Activated naive CD4-positive, alpha-beta T cell treated with anti-CD3 and anti-CD28 coated beads, Interleukin-2, amount 10 ng/mL, durations not matched to agents 7 days and 5 days (primary cell): ENCODE results near the gene PCDHGA5.
"Not testable (repeated sequence)": the region's sequence is repeated elsewhere in the genome, so short reads cannot be mapped to it uniquely, and the experiment has no call there.

Experiments
- CTCF ChIA-PET: fragments of 350-600 bp; sonication (Branson Sonifier 250); formaldehyde crosslinking; loops from one replicate; lab custom pipeline; 2021; ENCODE audit warnings: antibody characterized with exemption; lab: Charles Lee
- DNase-seq: peaks from one replicate; pipeline ENCODE4 v3.0.0-alpha.2; 2020
- H3K27ac Mint-ChIP-seq: one replicate; pipeline ENCODE4 v1.8.0; 2021; ENCODE audit warnings: mild to moderate bottlenecking, moderate library complexity, mixed read lengths
- H3K27me3 Mint-ChIP-seq: one replicate; pipeline ENCODE4 v1.8.0; 2021; ENCODE audit warnings: mild to moderate bottlenecking, mixed read lengths
- H3K36me3 Mint-ChIP-seq: one replicate; pipeline ENCODE4 v1.8.0; 2021; ENCODE audit warnings: mixed read lengths
- H3K4me1 Mint-ChIP-seq: one replicate; pipeline ENCODE4 v1.8.0; 2021; ENCODE audit warnings: mixed read lengths
- H3K4me3 Mint-ChIP-seq: one replicate; pipeline ENCODE4 v1.8.0; 2021; ENCODE audit warnings: mild to moderate bottlenecking, moderate library complexity, mixed read lengths
- H3K9me3 Mint-ChIP-seq: one replicate; pipeline ENCODE4 v1.8.0; 2021; ENCODE audit warnings: mixed read lengths

Gene PCDHGA5

DNA sequence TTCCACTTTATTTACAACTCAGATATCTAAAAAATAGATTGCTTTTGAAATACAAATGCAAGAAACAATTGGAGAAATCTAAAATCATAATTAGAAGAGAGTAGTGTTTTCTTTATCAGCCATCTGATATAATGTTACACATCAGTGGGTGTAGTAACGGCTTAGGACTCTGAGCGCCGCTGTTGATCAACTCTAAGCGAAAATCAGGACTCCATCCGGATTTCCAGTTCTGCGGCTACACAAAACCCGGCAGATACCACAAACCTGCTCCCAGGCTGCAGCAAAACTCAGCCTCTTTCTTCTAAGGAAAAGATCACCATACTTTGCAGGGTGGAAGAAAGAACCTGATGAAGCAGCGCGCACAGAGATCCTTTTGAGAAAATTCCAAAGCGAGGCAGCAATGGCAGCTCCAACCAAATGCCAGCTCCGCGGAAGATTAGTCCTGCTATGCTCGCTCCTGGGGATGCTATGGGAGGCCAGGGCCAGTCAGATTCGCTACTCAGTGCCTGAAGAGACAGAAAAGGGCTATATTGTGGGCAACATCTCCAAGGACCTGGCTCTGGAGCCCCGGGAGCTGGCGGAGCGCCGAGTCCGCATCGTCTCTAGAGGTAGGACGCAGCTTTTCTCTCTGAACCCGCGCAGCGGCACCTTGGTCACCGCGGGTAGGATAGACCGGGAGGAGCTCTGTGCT, 38.7 kb downstream of the PCDHGA5 start, which contains the start of gene PCDHGA9:
Gene PCDHGA9 (plus strand): TSS at position 226 of the 691 bp plus-strand sequence. CDS start 175 bp downstream, at position 401.
- peaks cover 21% of the 10 kb centered on the region for H3K9me3 Mint-ChIP-seq
- CTCF ChIA-PET, result interaction anchor here (1.0 to 1.4 kb wide), 5 partner anchors 11 to 110 kb away, joined by 3 to 5 read pairs (median 4); partner anchors contain the start of genes PCDHGA12, PCDHGA3 and PCDHGB7

DNA sequence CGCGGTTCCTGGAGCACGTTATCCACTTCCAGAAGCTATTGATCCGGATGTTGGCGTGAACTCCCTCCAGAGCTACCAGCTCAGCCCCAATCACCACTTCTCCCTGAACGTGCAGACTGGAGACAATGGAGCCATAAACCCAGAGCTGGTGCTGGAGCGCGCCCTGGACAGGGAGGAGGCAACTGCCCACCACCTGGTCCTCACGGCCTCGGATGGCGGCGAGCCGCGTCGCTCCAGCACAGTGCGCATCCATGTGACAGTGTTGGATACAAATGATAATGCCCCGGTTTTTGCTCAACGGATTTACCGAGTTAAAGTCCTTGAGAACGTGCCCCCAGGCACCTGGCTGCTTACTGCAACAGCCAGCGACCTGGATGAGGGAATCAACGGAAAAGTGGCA, 39.4 kb downstream of the PCDHGA5 start:
- peaks cover 64% of the 10 kb centered on the region for H3K27me3 Mint-ChIP-seq
- H3K4me3 Mint-ChIP-seq, result no peak overlapping the region
- peaks cover 5% of the 10 kb centered on the region for H3K4me1 Mint-ChIP-seq
- no peak overlapping the region for H3K27ac Mint-ChIP-seq
- peaks cover 23% of the 10 kb centered on the region for H3K9me3 Mint-ChIP-seq
- H3K36me3 Mint-ChIP-seq, result peaks cover 10% of the 10 kb centered on the region
- no peak for DNase-seq
- CTCF ChIA-PET, result interaction anchor here (1.0 to 1.4 kb wide), 5 partner anchors 10 to 109 kb away, joined by 3 to 5 read pairs (median 4); partner anchors contain the start of genes PCDHGA12, PCDHGA3 and PCDHGB7

More for the DNA sequence above, 38.7 kb downstream of the PCDHGA5 start, which contains the start of gene PCDHGA9:
- peak; percentile 46 for DNase-seq
- Mint-ChIP-seq H3K27ac (no peak within 1 kb of the TSS), H3K36me3 (peaks cover 10% of the 10 kb centered on the region), H3K4me1 (peaks cover 3% of the 10 kb centered on the region), H3K4me3 (no peak within 1 kb of the TSS), H3K27me3 (peaks cover 60% of the 10 kb centered on the region)

DNA sequence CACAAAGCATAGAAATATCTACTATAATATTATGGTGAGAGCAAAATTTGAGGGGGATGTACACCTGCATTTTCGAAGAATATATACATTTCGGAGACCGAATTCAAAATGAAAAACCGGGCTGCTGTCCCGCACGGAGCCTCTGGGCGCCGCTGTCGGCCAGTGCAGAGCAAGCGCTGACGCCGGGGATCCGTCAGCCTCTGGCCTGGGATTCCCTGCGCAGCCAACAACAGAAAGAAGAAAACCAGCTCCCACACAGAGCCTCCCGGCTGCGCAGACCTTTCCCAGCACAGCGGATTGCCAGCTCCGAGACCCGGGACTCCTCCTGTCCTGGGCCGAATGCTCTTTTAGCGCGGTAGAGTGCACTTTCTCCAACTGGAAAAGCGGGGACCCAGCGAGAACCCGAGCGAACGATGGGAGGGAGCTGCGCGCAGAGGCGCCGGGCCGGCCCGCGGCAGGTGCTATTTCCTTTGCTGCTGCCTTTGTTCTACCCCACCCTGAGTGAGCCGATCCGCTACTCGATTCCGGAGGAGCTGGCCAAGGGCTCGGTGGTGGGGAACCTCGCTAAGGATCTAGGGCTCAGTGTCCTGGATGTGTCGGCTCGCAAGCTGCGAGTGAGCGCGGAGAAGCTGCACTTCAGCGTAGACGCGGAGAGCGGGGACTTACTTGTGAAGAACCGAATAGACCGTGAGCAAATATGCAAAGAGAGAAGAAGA, 44.0 kb downstream of the PCDHGA5 start, which contains the start of gene PCDHGB6:
Gene PCDHGB6 (plus strand): TSS at position 232 of the 716 bp plus-strand sequence. CDS start 182 bp downstream, at position 414.
- Mint-ChIP-seq H3K27ac (peak within 1 kb of the TSS; percentile 75), H3K36me3 (peaks cover 14% of the 10 kb centered on the region), H3K9me3 (peaks cover 19% of the 10 kb centered on the region), H3K4me3 (peak within 1 kb of the TSS; percentile 23), H3K27me3 (peaks cover 66% of the 10 kb centered on the region)
- CTCF ChIA-PET, result interaction anchor here (0.6 to 1.8 kb wide), 7 partner anchors 10 to 156 kb away, joined by 3 to 5 read pairs (median 3); partner anchors contain the start of gene PCDHGA3
- not testable (repeated sequence) for H3K4me1 Mint-ChIP-seq
- peak; percentile 56 for DNase-seq

- no peak for DNase-seq
- H3K36me3 Mint-ChIP-seq, result peaks cover 18% of the 10 kb centered on the region
- no peak overlapping the region for H3K4me3 Mint-ChIP-seq
- H3K27me3 Mint-ChIP-seq, result peaks cover 66% of the 10 kb centered on the region
- H3K4me1 Mint-ChIP-seq, result peaks cover 16% of the 10 kb centered on the region
- CTCF ChIA-PET, result no interaction called here
- H3K9me3 Mint-ChIP-seq, result peaks cover 20% of the 10 kb centered on the region
- peak overlapping the region; percentile 79 for H3K27ac Mint-ChIP-seq
Observed at GRCh38 chr5:141409598-141410306, 45.8 kb downstream of the PCDHGA5 start.

- H3K4me3 Mint-ChIP-seq, result no peak overlapping the region
- H3K4me1 Mint-ChIP-seq, result peaks cover 18% of the 10 kb centered on the region
- H3K27me3 Mint-ChIP-seq, result peaks cover 75% of the 10 kb centered on the region
- CTCF ChIA-PET, result interaction anchor here (0.9 to 2.5 kb wide), 2 partner anchors 113 to 204 kb away, joined by 3 to 10 read pairs; no protein-coding TSS in a partner anchor
- no peak for DNase-seq
- H3K9me3 Mint-ChIP-seq, result peaks cover 20% of the 10 kb centered on the region
- peaks cover 18% of the 10 kb centered on the region for H3K36me3 Mint-ChIP-seq
- no peak overlapping the region for H3K27ac Mint-ChIP-seq
Observed at GRCh38 chr5:141411575-141411974, 47.6 kb downstream of the PCDHGA5 start.

- peaks cover 22% of the 10 kb centered on the region for H3K9me3 Mint-ChIP-seq
- peak within 1 kb of the TSS; percentile 78 for H3K4me3 Mint-ChIP-seq
- H3K27me3 Mint-ChIP-seq, result peaks cover 79% of the 10 kb centered on the region
- peaks cover 18% of the 10 kb centered on the region for H3K36me3 Mint-ChIP-seq
- peak within 1 kb of the TSS; percentile 74 for H3K27ac Mint-ChIP-seq
- DNase-seq, result peak; percentile 72
- CTCF ChIA-PET, result interaction anchor here (0.6 to 3.4 kb wide), 27 partner anchors 8 to 171 kb away, joined by 3 to 17 read pairs (median 4); partner anchors contain the start of genes PCDHGA11, PCDHGA9, PCDHGB5 and PCDHGC5
- peaks cover 21% of the 10 kb centered on the region for H3K4me1 Mint-ChIP-seq
Observed at GRCh38 chr5:141412854-141413539, 49.0 kb downstream of the PCDHGA5 start, which contains the start of gene PCDHGA10. Gene PCDHGA10, plus strand, starts transcription at chr5:141412987. Its CDS starts 189 bp downstream, at chr5:141413176.

DNA sequence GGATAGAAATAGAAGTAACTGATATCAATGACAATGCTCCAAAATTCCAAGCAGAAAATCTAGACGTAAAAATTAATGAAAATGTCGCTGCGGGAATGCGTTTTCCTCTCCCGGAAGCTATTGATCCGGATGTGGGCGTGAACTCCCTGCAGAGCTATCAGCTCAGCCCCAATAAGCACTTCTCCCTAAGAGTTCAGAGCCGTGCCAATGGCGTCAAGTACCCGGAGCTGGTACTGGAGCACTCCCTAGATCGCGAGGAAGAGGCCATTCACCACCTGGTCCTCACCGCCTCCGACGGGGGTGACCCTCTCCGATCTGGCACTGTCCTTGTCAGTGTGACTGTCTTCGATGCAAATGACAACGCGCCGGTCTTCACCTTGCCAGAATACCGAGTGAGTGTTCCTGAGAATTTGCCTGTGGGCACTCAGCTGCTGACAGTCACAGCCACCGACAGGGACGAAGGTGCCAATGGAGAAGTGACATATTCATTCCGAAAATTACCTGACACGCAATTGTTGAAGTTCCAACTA, 49.6 kb downstream of the PCDHGA5 start:
- Mint-ChIP-seq H3K4me3 (peak overlapping the region; percentile 78), H3K27ac (peak overlapping the region; percentile 74), H3K4me1 (peaks cover 22% of the 10 kb centered on the region), H3K27me3 (peaks cover 79% of the 10 kb centered on the region), H3K36me3 (peaks cover 23% of the 10 kb centered on the region), H3K9me3 (peaks cover 26% of the 10 kb centered on the region)
- no peak for DNase-seq
- CTCF ChIA-PET, result interaction anchor here (0.9 to 3.4 kb wide), 20 partner anchors 11 to 170 kb away, joined by 3 to 17 read pairs (median 4); partner anchors contain the start of genes PCDHGA9, PCDHGB5 and PCDHGC5

DNA sequence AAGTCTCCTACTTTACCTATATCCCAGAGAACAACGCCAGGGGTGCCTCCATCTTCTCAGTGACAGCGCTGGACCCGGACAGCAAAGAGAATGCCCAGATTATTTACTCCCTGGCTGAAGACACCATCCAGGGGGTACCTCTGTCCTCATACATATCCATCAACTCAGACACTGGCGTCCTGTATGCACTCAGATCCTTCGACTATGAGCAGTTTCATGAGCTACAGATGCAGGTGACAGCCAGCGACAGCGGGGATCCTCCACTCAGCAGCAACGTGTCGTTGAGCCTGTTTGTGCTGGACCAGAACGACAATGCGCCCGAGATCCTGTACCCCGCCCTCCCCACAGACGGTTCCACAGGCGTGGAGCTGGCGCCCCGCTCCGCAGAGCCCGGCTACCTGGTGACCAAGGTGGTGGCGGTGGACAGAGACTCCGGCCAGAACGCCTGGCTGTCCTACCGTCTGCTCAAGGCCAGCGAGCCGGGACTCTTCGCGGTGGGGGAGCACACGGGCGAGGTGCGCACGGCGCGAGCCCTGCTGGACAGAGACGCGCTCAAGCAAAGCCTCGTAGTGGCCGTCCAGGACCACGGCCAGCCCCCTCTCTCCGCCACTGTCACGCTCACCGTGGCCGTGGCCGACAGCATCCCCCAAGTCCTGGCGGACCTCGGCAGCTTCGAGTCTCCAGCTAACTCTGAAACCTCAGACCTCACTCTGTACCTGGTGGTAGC, 50.7 kb downstream of the PCDHGA5 start:
- DNase-seq, H3K27ac Mint-ChIP-seq, H3K4me3 Mint-ChIP-seq: not testable (repeated sequence)
- Mint-ChIP-seq H3K9me3 (peaks cover 26% of the 10 kb centered on the region), H3K4me1 (peaks cover 22% of the 10 kb centered on the region), H3K36me3 (peaks cover 19% of the 10 kb centered on the region), H3K27me3 (peaks cover 79% of the 10 kb centered on the region)
- CTCF ChIA-PET, result interaction anchor here (1.5 to 3.4 kb wide), 4 partner anchors 13 to 149 kb away, joined by 3 to 17 read pairs (median 6); no protein-coding TSS in a partner anchor

DNA sequence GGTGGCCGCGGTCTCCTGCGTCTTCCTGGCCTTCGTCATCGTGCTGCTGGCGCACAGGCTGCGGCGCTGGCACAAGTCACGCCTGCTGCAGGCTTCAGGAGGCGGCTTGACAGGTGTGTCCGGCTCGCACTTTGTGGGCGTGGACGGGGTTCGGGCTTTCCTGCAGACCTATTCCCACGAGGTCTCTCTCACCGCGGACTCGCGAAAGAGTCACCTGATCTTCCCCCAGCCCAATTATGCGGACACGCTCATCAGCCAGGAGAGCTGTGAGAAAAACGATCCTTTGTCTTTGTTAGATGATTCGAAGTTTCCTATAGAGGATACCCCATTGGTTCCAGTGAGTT, 51.3 kb downstream of the PCDHGA5 start:
- H3K27ac Mint-ChIP-seq, DNase-seq: not testable (repeated sequence)
- Mint-ChIP-seq H3K9me3 (peaks cover 27% of the 10 kb centered on the region), H3K4me3 (peak overlapping the region; percentile 18), H3K36me3 (peaks cover 21% of the 10 kb centered on the region), H3K4me1 (peaks cover 22% of the 10 kb centered on the region), H3K27me3 (peaks cover 77% of the 10 kb centered on the region)
- CTCF ChIA-PET, result interaction anchor here (3.4 kb wide), 1 partner anchor 98 kb away, joined by 17 read pairs; no protein-coding TSS in a partner anchor
